Dermis lymphatic vessel endothelial cell (primary cell): ENCODE results near the gene PRR14L. TPM values are rescaled to one million over a fixed set of nuclear protein-coding genes. Genes with fewer than 3 reads are reported as not detected.

Source experiments
- total RNA-seq: library from RNA; depleted of rRNA; stranded (reverse); fragments of >200 nt; gene quantifications from 2 replicates; pipeline ENCODE4 v1.2.1, GENCODE V29; 2014

PRR14L gene
- 19.9 and 20.6 TPM in 2 replicates for total RNA-seq

GRCh38 chr22:31749636-31750364, at the start of gene PRR14L:
Gene PRR14L (minus strand): TSS chr22:31750132. CDS start chr22:31738860, 11,272 bp downstream.

GRCh38 chr22:31753634-31754501, 3.9 kb upstream of the PRR14L start, which contains the start of gene DEPDC5:
Gene DEPDC5 (plus strand): TSS chr22:31754019. CDS start chr22:31754922, 903 bp downstream.

GRCh38 chr22:31661851-31662667, 87.9 kb downstream of the PRR14L start, which contains the start of gene PISD:
Gene PISD (minus strand): TSS chr22:31662215. CDS start chr22:31662208, 7 bp downstream.

Other genes with a start within 250 kb of the PRR14L start
- 23.6 and 24.2 TPM in 2 replicates for gene PISD, start 87.9 kb downstream of the PRR14L start, total RNA-seq
- gene DEPDC5, start 3.9 kb upstream of the PRR14L start, total RNA-seq = 7.5 and 8.9 TPM in 2 replicates
- 92.7 and 112 TPM in 2 replicates for gene YWHAH, start 194.4 kb upstream of the PRR14L start, total RNA-seq